Smooth muscle cell (in vitro differentiated cells): ENCODE measurements around the gene NPFF. TPM values are rescaled to one million over a fixed set of nuclear protein-coding genes. Genes with fewer than 3 reads are reported as not detected.

Experiments used
- DNase-seq: peaks from one replicate; lab custom pipeline; 2025; ENCODE audit not compliant: unreplicated experiment; lab: John Stamatoyannopoulos, UW
- H2AFZ ChIP-seq: fragments of 200-600 bp; sonication (generic); 2 replicates; pipeline ENCODE4 v1.6.0; 2016; ENCODE audit warnings: antibody characterized with exemption, low read depth, mild to moderate bottlenecking
- H3F3A ChIP-seq: fragments of 200-600 bp; sonication (generic); 2 replicates; pipeline ENCODE4 v1.6.0; 2017; ENCODE audit warnings: antibody characterized with exemption, low read depth
- H3K27ac ChIP-seq: fragments of 200-600 bp; sonication (generic); 2 replicates; pipeline ENCODE4 v1.5.1; 2016; ENCODE audit warnings: low read depth, mild to moderate bottlenecking
- H3K27me3 ChIP-seq: fragments of 200-600 bp; sonication (generic); 2 replicates; pipeline ENCODE4 v1.6.1; 2016; ENCODE audit warnings: low read depth, mild to moderate bottlenecking
- H3K36me3 ChIP-seq: fragments of 200-600 bp; sonication (generic); 2 replicates; pipeline ENCODE4 v1.5.1; 2016; ENCODE audit warnings: low read depth
- H3K4me1 ChIP-seq: fragments of 200-600 bp; sonication (generic); 2 replicates; pipeline ENCODE4 v1.5.1; 2016; ENCODE audit warnings: low read depth
- H3K4me2 ChIP-seq: fragments of 200-600 bp; sonication (generic); 2 replicates; pipeline ENCODE4 v1.6.0; 2016; ENCODE audit warnings: mild to moderate bottlenecking
- H3K4me3 ChIP-seq: fragments of 200-600 bp; sonication (generic); 2 replicates; pipeline ENCODE4 v1.5.1; 2016; ENCODE audit warnings: mild to moderate bottlenecking
- H3K79me2 ChIP-seq: fragments of 200-600 bp; sonication (generic); 2 replicates; pipeline ENCODE4 v1.6.0; 2016; ENCODE audit warnings: low read depth, mild to moderate bottlenecking
- H3K9ac ChIP-seq: fragments of 200-600 bp; sonication (generic); 2 replicates; pipeline ENCODE4 v1.6.0; 2016; ENCODE audit warnings: low read depth
- H3K9me3 ChIP-seq: fragments of 200-600 bp; sonication (generic); replicated peaks from 2 replicates; pipeline ENCODE4 v1.5.1; 2016; ENCODE audit warnings: low read depth
- H4K20me1 ChIP-seq: fragments of 200-600 bp; sonication (generic); 2 replicates; pipeline ENCODE4 v1.6.0; 2016; ENCODE audit warnings: low read depth
- WGBS: methylation state at CpG from one replicate; pipeline ENCODE4 v1.1.7; 2016; ENCODE audit warnings: low lambda C conversion rate; 5-methylcytosine and 5-hydroxymethylcytosine counted together
- polyA plus RNA-seq: library from polyadenylated mRNA; unstranded; fragments of >200 nt; fragmentation: Nextera tagmentation; extraction: Ambion mirVana; gene quantifications from 2 replicates; pipeline ENCODE4 v1.2.1, GENCODE V29; 2016
- total RNA-seq: library from RNA; depleted of rRNA; stranded (reverse); fragments of >200 nt; gene quantifications from 2 replicates; pipeline ENCODE4 v1.2.3, GENCODE V29; 2014
- TF ChIP-seq, protein P1 (sequence below): fragments of 200-600 bp; sonication (generic); IDR thresholded peaks from 2 replicates; pipeline ENCODE4 v1.5.1; 2017; ENCODE audit warnings: borderline replicate concordance, mild to moderate bottlenecking, antibody characterized with exemption; ENCODE audit not compliant: insufficient read depth, poor library complexity, severe bottlenecking

NPFF gene
- total and polyA plus RNA-seq, 2 experiments from 2014 or later, result 0.38 TPM; not detected in 1

DNA sequence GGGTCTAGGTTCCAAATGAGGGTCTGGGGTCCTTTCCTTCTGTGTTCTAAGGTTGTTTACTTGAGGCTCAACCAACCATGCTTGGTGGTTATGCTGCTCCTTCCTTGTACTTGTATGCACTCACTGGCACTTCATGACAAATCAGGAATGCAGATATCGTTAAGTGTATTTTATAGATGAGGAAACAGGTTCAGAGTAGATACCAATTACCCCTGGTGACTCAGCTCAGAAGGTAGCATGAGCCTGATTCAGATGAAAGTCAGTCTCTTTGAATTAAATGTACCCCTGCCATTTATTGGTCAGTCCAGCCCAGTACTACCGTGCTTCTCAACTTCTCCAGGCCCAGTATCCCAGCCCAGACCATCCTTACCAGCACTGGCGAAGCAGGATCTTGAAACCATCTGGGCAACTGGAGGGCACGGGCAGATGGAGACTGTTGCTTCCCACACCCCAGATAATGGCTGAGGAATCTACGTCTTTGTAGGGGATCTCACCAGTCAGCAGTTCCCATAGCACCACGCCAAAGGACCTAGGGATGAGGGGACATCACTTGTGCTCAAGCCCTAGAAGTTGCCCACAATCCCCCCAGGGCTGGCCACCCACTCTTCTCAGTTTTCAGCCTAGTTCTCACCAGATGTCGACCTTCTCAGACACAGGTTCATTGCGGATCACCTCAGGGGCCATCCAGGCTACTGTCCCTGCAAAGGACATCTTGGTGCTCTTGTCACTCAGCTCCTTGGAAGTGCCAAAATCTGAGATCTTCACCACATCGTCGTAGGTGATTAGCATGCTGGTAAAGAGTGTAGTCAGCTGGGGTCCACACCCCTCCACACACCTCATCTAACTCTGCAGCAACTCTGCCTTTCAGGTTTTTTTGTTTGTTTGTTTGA, 22.4 kb downstream of the NPFF start:
- 92% methylated on average over 10 of the region's 10 CpGs for WGBS
- H3K4me3 ChIP-seq, result no peak overlapping the region
- no peak overlapping the region for H2AFZ ChIP-seq
- H3K36me3 ChIP-seq, result no peaks in the 10 kb centered on the region
- no peaks in the 10 kb centered on the region for H3K27me3 ChIP-seq
- peaks cover 36% of the 10 kb centered on the region for H3F3A ChIP-seq
- TF ChIP-seq, protein P1, sequence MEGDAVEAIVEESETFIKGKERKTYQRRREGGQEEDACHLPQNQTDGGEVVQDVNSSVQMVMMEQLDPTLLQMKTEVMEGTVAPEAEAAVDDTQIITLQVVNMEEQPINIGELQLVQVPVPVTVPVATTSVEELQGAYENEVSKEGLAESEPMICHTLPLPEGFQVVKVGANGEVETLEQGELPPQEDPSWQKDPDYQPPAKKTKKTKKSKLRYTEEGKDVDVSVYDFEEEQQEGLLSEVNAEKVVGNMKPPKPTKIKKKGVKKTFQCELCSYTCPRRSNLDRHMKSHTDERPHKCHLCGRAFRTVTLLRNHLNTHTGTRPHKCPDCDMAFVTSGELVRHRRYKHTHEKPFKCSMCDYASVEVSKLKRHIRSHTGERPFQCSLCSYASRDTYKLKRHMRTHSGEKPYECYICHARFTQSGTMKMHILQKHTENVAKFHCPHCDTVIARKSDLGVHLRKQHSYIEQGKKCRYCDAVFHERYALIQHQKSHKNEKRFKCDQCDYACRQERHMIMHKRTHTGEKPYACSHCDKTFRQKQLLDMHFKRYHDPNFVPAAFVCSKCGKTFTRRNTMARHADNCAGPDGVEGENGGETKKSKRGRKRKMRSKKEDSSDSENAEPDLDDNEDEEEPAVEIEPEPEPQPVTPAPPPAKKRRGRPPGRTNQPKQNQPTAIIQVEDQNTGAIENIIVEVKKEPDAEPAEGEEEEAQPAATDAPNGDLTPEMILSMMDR, result no peak
- H3K9ac ChIP-seq, result no peak overlapping the region
- no peak for DNase-seq
- H3K27ac ChIP-seq, result no peak overlapping the region
- no peak overlapping the region for H3K4me2 ChIP-seq
- peaks cover 96% of the 10 kb centered on the region for H4K20me1 ChIP-seq
- no peaks in the 10 kb centered on the region for H3K79me2 ChIP-seq
- no peaks in the 10 kb centered on the region for H3K9me3 ChIP-seq
- no peaks in the 10 kb centered on the region for H3K4me1 ChIP-seq

- Histone ChIP-seq H3K9ac (no peak overlapping the region), H2AFZ (no peak overlapping the region), H3K36me3 (no peaks in the 10 kb centered on the region), H3K27ac (no peak overlapping the region), H3K4me3 (no peak overlapping the region), H3K4me2 (no peak overlapping the region), H3K79me2 (peaks cover 4% of the 10 kb centered on the region), H3K9me3 (no peaks in the 10 kb centered on the region), H4K20me1 (peaks cover 97% of the 10 kb centered on the region), H3K27me3 (no peaks in the 10 kb centered on the region), H3F3A (peaks cover 42% of the 10 kb centered on the region), H3K4me1 (no peaks in the 10 kb centered on the region)
- no peak for DNase-seq
- TF ChIP-seq, protein P1, result no peak
- WGBS, result 94% methylated on average over 4 of the region's 4 CpGs
These were observed 23.3 kb downstream of the NPFF start for GRCh38 chr12:53483979-53484377.

- no peaks in the 10 kb centered on the region for H3K36me3 ChIP-seq
- peaks cover 48% of the 10 kb centered on the region for H3F3A ChIP-seq
- no peak overlapping the region for H3K4me3 ChIP-seq
- H3K27me3 ChIP-seq, result no peaks in the 10 kb centered on the region
- H3K9me3 ChIP-seq, result no peaks in the 10 kb centered on the region
- DNase-seq, result no peak
- TF ChIP-seq, protein P1, result no peak
- H3K4me1 ChIP-seq, result no peaks in the 10 kb centered on the region
- H3K9ac ChIP-seq, result no peak overlapping the region
- H2AFZ ChIP-seq, result no peak overlapping the region
- H3K79me2 ChIP-seq, result peaks cover 6% of the 10 kb centered on the region
- no peak overlapping the region for H3K4me2 ChIP-seq
- peaks cover 100% of the 10 kb centered on the region for H4K20me1 ChIP-seq
- no peak overlapping the region for H3K27ac ChIP-seq
- 91% methylated on average over 9 of the region's 9 CpGs for WGBS
These were observed 23.9 kb downstream of the NPFF start for GRCh38 chr12:53483225-53483978.
